Heart left ventricle (tissue), 16 donors: ENCODE results near the gene NOL6. TPM values are rescaled to one million over a fixed set of nuclear protein-coding genes. Genes with fewer than 3 reads are reported as not detected.
A peak's percentile ranks its signal among the peaks of the same experiment; 100 is the strongest.
"Not testable (repeated sequence)": the region's sequence is repeated elsewhere in the genome, so short reads cannot be mapped to it uniquely, and the experiment has no call there.

ENCODE experiments used
- ATAC-seq, 4 donors: fragments of 200-7000 bp; cut with Tn5 transposase; one replicate each; pipeline ENCODE4 v1.9.1; 2020 to 2022; ENCODE audit warnings: moderate library complexity in 4 of 4, mild to moderate bottlenecking in 3 of 4, moderate number of reproducible peaks in 1 of 4
- DNase-seq, 5 donors: peaks; one replicate each; pipeline ENCODE4 v3.0.0-alpha.2; 2020
- H3K27ac ChIP-seq, 12 donors: fragments of 200-600 bp; sonication (generic) in 4 of 12; one replicate each; pipeline versions ENCODE4 v1.5.0 to v1.8.0; 2016 to 2022; ENCODE audit warnings: mild to moderate bottlenecking in 2 of 12
- H3K27me3 ChIP-seq, 9 donors: fragments of 200-600 bp; sonication (generic) in 2 of 9; one replicate each; pipeline versions ENCODE4 v1.5.1 to v1.8.0; 2016 to 2022; ENCODE audit warnings: mild to moderate bottlenecking in 3 of 9
- H3K36me3 ChIP-seq, 9 donors: fragments of 200-600 bp; sonication (generic) in 2 of 9; one replicate each; pipeline versions ENCODE4 v1.5.0 to v1.8.0; 2018 to 2022; ENCODE audit warnings: mild to moderate bottlenecking in 2 of 9
- H3K4me1 ChIP-seq, 12 donors: fragments of 200-600 bp; sonication (generic) in 4 of 12; one replicate each; pipeline versions ENCODE4 v1.5.0 to v1.8.0; 2016 to 2022; ENCODE audit warnings: mild to moderate bottlenecking in 3 of 12
- H3K4me3 ChIP-seq, 12 donors: fragments of 200-600 bp; sonication (generic) in 4 of 12; one replicate each; pipeline versions ENCODE4 v1.5.0 to v1.8.0; 2017 to 2022; ENCODE audit warnings: mild to moderate bottlenecking in 9 of 12, moderate library complexity in 4 of 12
- H3K9me3 ChIP-seq, 12 donors: fragments of 200-600 bp; sonication (generic) in 4 of 12; one replicate each; pipeline versions ENCODE4 v1.5.0 to v1.8.0; 2016 to 2022; ENCODE audit warnings: mild to moderate bottlenecking in 1 of 12
- POLR2A ChIP-seq, 2 donors: fragments of 450-650 bp; IDR thresholded peaks; one replicate each; pipeline ENCODE4 v1.6.1; 2017; ENCODE audit warnings: antibody characterized with exemption in 2 of 2, mild to moderate bottlenecking in 2 of 2, moderate library complexity in 2 of 2
- WGBS, 4 donors: extraction: QIAGEN DNeasy Blood & Tissue Kit in 2 of 4; methylation state at CpG; one replicate each; pipeline versions ENCODE4 v1.1.5 to v1.1.7; 2013 to 2018; 5-methylcytosine and 5-hydroxymethylcytosine counted together
- intact Hi-C, 10 donors: fragments of 100-400 bp; cut with DNase I; formaldehyde crosslinking; loops; one replicate each; pipeline versions ENCODE4 v1.11.1 to v1.14.2; 2022
- polyA plus RNA-seq, 2 donors: library from polyadenylated mRNA; stranded (reverse); fragments of 200-250 nt; gene quantifications; one replicate each; pipeline ENCODE4 v1.2.3, GENCODE V29; 2013
- total RNA-seq, 9 donors: library from RNA; depleted of rRNA in 2 of 9; stranded (reverse); fragments of >200 nt in 2 of 9; fragmentation: NEBNext Ultra II Directional in 3 of 9; extraction: Animal tissue kit (Norgen Biotek cat#: 25700) in 3 of 9; gene quantifications; one replicate each; pipeline versions ENCODE4 v1.1.0 to v1.2.4, GENCODE V29; 2016 to 2023
- TF ChIP-seq, protein P1 (sequence below), 12 donors: fragments of 200-600 bp; sonication (generic) in 4 of 12; IDR thresholded peaks; one replicate each; pipeline versions ENCODE4 v1.5.0 to v1.8.0; 2018 to 2022; ENCODE audit warnings: antibody characterized with exemption in 12 of 12, mild to moderate bottlenecking in 5 of 12
- donor health status: ischemic (EF 13 %, LVEDD 7.1; RV severe dilation, severe dysfunction).
- donor health status: healthy with polysubstance abuse.
- donor health status: DM: no; HTN: yes; CAD: no.
- donor health status: DM: no; HTN: no; CAD: no.
- donor health status: ischemic (EF 25% LVEDD 6.9; RV normal size, moderate dysfunction).
- donor health status: ischemic (EF 25% LVEDD 5.7; RV mildly dilated, moderate dysfunction).
- donor health status: healthy.
- donor health status: DM: yes; HTN: yes; CAD: no.
- donor health status: ischemic (EF 35%, LVEDD 5.7; RV mildly dilated, moderate dysfunction).
- donor health status: nonischemic (EF 11% LVEDD 7.7; RV severe dilation, severe dysfunction).
- donor health status: DM: yes; HTN: yes; CAD: no.
- donor health status: PGD.
- donor health status: ischemic (EF 29% LVEDD 5.4; RV normal size, mild dysfunction).
- donor health status: nonischemic (EF 23%, LVEDD 6.1; RV moderate dilation, normal function).

NOL6 gene
- total and polyA plus RNA-seq, 11 donors, result 11.2 to 28.2 (median 14.9) TPM

DNA sequence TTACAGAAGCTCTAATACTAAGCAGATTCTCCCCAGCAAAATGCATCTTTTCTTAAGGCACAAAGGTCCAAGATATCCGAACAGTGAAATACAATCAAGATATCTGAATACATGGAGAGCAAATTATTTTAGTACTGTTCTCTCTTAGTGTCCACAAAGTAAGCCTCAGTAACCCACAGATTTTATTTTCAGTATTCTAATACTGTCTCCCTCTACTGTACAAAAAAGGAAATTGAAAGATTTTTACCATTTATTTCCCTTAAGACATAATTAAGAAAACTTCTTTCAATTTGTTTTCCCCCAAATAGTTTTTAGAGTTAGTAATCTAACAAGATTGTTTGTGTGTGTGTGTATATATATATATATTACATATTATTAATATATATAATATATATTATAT, 24.7 kb upstream of the NOL6 start:
- intact Hi-C loops, result no loop called here
- H3K9me3 ChIP-seq, result no peaks in the 10 kb centered on the region
- H3K27ac ChIP-seq, result no peak overlapping the region
- no peaks in the 10 kb centered on the region for H3K27me3 ChIP-seq
- DNase-seq (no peak), ATAC-seq (no peak)
- WGBS, 4 donors, result 80 to 94% (median 89%) methylated on average over 1 of the region's 1 CpG
- peaks cover 0 to 7% (median 0%) of the 10 kb centered on the region in 9 donors for H3K36me3 ChIP-seq
- peaks cover 0 to 3% (median 0%) of the 10 kb centered on the region in 12 donors for H3K4me1 ChIP-seq
- no peak overlapping the region for H3K4me3 ChIP-seq
- TF ChIP-seq POLR2A (IDR thresholded peaks at IDR 0.05), result no peak
- TF ChIP-seq, protein P1, sequence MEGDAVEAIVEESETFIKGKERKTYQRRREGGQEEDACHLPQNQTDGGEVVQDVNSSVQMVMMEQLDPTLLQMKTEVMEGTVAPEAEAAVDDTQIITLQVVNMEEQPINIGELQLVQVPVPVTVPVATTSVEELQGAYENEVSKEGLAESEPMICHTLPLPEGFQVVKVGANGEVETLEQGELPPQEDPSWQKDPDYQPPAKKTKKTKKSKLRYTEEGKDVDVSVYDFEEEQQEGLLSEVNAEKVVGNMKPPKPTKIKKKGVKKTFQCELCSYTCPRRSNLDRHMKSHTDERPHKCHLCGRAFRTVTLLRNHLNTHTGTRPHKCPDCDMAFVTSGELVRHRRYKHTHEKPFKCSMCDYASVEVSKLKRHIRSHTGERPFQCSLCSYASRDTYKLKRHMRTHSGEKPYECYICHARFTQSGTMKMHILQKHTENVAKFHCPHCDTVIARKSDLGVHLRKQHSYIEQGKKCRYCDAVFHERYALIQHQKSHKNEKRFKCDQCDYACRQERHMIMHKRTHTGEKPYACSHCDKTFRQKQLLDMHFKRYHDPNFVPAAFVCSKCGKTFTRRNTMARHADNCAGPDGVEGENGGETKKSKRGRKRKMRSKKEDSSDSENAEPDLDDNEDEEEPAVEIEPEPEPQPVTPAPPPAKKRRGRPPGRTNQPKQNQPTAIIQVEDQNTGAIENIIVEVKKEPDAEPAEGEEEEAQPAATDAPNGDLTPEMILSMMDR (IDR thresholded peaks at IDR 0.05), result peak in 5 of 12 donors; percentile 9 to 41 (median 34)

DNA sequence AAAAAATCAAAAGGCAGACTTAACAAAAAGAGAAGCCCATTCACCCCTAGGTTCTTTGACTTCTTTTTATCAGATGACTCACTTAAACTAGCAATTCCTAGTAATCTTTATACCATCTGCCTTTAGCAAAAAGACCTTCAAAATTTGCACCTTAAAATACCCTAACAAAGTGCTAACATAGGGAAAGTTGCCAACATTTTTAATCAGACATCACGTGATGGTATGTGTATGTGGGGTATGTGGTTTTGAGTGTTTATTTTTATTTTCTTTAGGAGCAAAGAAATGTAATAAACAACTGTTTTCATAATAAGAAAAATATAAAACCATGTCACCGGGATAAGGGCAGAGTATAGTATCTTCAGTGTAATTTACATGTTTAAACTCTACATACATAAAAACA, 20.1 kb upstream of the NOL6 start:
- intact Hi-C loops, DNase-seq, H3K27me3 ChIP-seq, H3K9me3 ChIP-seq, H3K27ac ChIP-seq, H3K36me3 ChIP-seq, H3K4me1 ChIP-seq, H3K4me3 ChIP-seq, ATAC-seq: not testable (repeated sequence)
- WGBS, 4 donors, result 56 to 65% (median 61%) methylated on average over 2 of the region's 2 CpGs

DNA sequence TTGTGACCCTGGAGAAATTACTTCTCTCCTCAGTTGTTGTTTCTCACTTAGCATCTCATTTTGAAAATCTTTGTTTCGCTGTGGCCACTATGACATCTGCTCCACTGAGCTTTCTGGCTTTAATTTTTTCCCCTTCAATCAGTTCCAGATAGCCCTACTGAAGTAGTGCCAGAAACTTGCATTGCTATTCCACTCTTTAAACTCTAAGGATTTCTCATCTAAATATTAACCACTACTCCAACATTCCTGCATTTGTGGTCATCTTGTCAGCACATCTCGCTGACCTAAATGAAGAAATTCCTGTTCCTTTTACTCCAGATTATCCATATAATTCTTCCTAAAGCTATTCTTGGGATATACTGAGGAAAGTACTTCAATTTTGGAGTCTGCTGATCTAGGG, 15.3 kb upstream of the NOL6 start:
- Histone ChIP-seq H3K36me3 (no peaks in the 10 kb centered on the region), H3K4me3 (no peak overlapping the region), H3K9me3 (no peaks in the 10 kb centered on the region), H3K27me3 (no peaks in the 10 kb centered on the region), H3K27ac (no peak overlapping the region), H3K4me1 (peaks cover 0 to 3% (median 0%) of the 10 kb centered on the region in 12 donors)
- WGBS, 4 donors, result 80 to 84% (median 82%) methylated on average over 2 of the region's 2 CpGs
- DNase-seq, result no peak
- no peak for TF ChIP-seq POLR2A (IDR thresholded peaks at IDR 0.05)
- TF ChIP-seq, protein P1 (IDR thresholded peaks at IDR 0.05), result no peak
- intact Hi-C loops, result no loop called here
- ATAC-seq, result no peak

GRCh38 chr9:33485312-33485711, 11.6 kb upstream of the NOL6 start:
- H3K27me3 ChIP-seq, intact Hi-C loops, H3K9me3 ChIP-seq, ATAC-seq, H3K4me1 ChIP-seq, DNase-seq, H3K4me3 ChIP-seq, H3K36me3 ChIP-seq, H3K27ac ChIP-seq: not testable (repeated sequence)

DNA sequence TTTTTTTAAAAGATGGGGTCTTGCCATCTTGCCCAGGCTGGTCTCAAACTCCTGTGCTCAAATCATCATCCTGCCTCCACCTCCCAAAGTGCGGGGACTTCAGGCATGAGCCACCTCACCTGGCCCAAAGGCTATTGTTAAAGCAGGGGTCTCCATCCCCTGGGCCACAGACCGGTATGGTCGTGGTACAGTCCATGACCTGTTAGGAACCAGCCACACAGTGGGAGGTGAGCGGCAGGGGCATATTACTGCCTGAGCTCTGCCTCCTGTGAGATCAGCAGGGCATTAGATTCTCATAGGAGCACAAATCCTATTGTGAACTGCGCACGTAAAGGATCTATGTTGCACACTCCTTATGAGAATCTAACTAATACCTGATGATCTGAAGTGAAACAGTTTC, 7.3 kb upstream of the NOL6 start:
- Histone ChIP-seq H3K4me3 (no peak overlapping the region), H3K4me1 (no peaks in the 10 kb centered on the region), H3K27me3 (no peaks in the 10 kb centered on the region), H3K9me3 (no peaks in the 10 kb centered on the region), H3K27ac (no peak overlapping the region), H3K36me3 (peaks cover 0 to 9% (median 4%) of the 10 kb centered on the region in 9 donors)
- intact Hi-C loops, result no loop called here
- 95 to 96% (median 96%) methylated on average over 6 of the region's 6 CpGs for WGBS, 4 donors
- TF ChIP-seq, protein P1 (IDR thresholded peaks at IDR 0.05), result no peak
- TF ChIP-seq POLR2A (IDR thresholded peaks at IDR 0.05), result no peak
- no peak for DNase-seq
- ATAC-seq, result no peak
